Suprapubic skin (tissue), 4 donors: Measurements from ENCODE around the gene MARCKSL1. TPM values are rescaled to one million over a fixed set of nuclear protein-coding genes. Genes with fewer than 3 reads are reported as not detected.

ENCODE experiments used
- DNase-seq, 2 donors: peaks; one replicate each; pipeline ENCODE4 v3.0.0-alpha.2; 2019; ENCODE audit warnings: low spot score in 2 of 2
- H3K27ac ChIP-seq: fragments of 200-600 bp; sonication (generic); one replicate; pipeline ENCODE4 v1.5.1; 2019
- H3K27me3 ChIP-seq: fragments of 200-600 bp; sonication (generic); one replicate; pipeline ENCODE4 v1.5.1; 2019
- H3K36me3 ChIP-seq: fragments of 200-600 bp; sonication (generic); one replicate; pipeline ENCODE4 v1.5.1; 2019
- H3K4me1 ChIP-seq: fragments of 200-600 bp; sonication (generic); one replicate; pipeline ENCODE4 v1.5.1; 2019
- H3K4me3 ChIP-seq: fragments of 200-600 bp; sonication (generic); one replicate; pipeline ENCODE4 v1.5.1; 2019; ENCODE audit warnings: mild to moderate bottlenecking
- H3K9me3 ChIP-seq: fragments of 200-600 bp; sonication (generic); one replicate; pipeline ENCODE4 v1.5.1; 2019
- CTCF ChIP-seq, 2 donors: fragments of 200-600 bp in 1 of 2; fragments of 450-650 bp in 1 of 2; sonication (generic) in 1 of 2; IDR thresholded peaks; one replicate each; pipeline ENCODE4 v1.5.1; 2016 to 2019; ENCODE audit warnings: antibody characterized with exemption in 2 of 2, mild to moderate bottlenecking in 1 of 2, moderate library complexity in 1 of 2
- EP300 ChIP-seq: sonication (generic); formaldehyde crosslinking; IDR thresholded peaks from one replicate; pipeline ENCODE4 v1.6.1; 2017; ENCODE audit warnings: antibody characterized with exemption
- POLR2A ChIP-seq, 2 donors: fragments of 450-650 bp; IDR thresholded peaks; one replicate each; pipeline ENCODE4 v1.6.1; 2017; ENCODE audit warnings: antibody characterized with exemption in 2 of 2, mild to moderate bottlenecking in 2 of 2, moderate library complexity in 2 of 2
- POLR2AphosphoS5 ChIP-seq, 3 donors: sonication (generic); formaldehyde crosslinking; IDR thresholded peaks; one replicate each; pipeline ENCODE4 v1.6.1; 2017; ENCODE audit warnings: antibody characterized with exemption in 3 of 3
- WGBS: methylation state at CpG from one replicate; pipeline ENCODE4 v1.1.5; 2018; 5-methylcytosine and 5-hydroxymethylcytosine counted together
- total RNA-seq, 4 donors: library from RNA; depleted of rRNA; stranded (reverse); fragments of >200 nt; gene quantifications; one replicate each; pipeline ENCODE4 v1.1.0, GENCODE V29; 2016

Gene MARCKSL1
- total RNA-seq, 4 donors from 2014 or later, result 12.8 to 25.1 (median 19.3) TPM

GRCh38 chr1:32352239-32352745 is 16.3 kb upstream of the MARCKSL1 start:
- no peak for DNase-seq
- no peaks in the 10 kb centered on the region for H3K9me3 ChIP-seq
- peak overlapping the region; percentile 66 for H3K4me3 ChIP-seq
- TF ChIP-seq POLR2AphosphoS5 (IDR thresholded peaks at IDR 0.05) (no peak), EP300 (no peak), CTCF (IDR thresholded peaks at IDR 0.05) (no peak), POLR2A (IDR thresholded peaks at IDR 0.05) (no peak)
- H3K36me3 ChIP-seq, result no peaks in the 10 kb centered on the region
- H3K27me3 ChIP-seq, result no peaks in the 10 kb centered on the region
- peak overlapping the region; percentile 87 for H3K27ac ChIP-seq
- 52% methylated on average over 8 of the region's 8 CpGs for WGBS
- H3K4me1 ChIP-seq, result peaks cover 42% of the 10 kb centered on the region

GRCh38 chr1:32351399-32352238 is 15.6 kb upstream of the MARCKSL1 start:
- Histone ChIP-seq H3K9me3 (no peaks in the 10 kb centered on the region), H3K27me3 (no peaks in the 10 kb centered on the region), H3K27ac (peak overlapping the region; percentile 87), H3K4me1 (peaks cover 42% of the 10 kb centered on the region), H3K36me3 (no peaks in the 10 kb centered on the region), H3K4me3 (peak overlapping the region; percentile 66)
- TF ChIP-seq CTCF (IDR thresholded peaks at IDR 0.05) (no peak), POLR2A (IDR thresholded peaks at IDR 0.05) (peak in 1 of 2 donors; percentile 74), EP300 (no peak), POLR2AphosphoS5 (IDR thresholded peaks at IDR 0.05) (peak in 2 of 3 donors; percentile 21 to 81)
- DNase-seq, result peak; percentile 97 to 98
- WGBS, result 3% methylated on average over 28 of the region's 75 CpGs

- Histone ChIP-seq H3K4me1 (peaks cover 42% of the 10 kb centered on the region), H3K36me3 (no peaks in the 10 kb centered on the region)
- DNase-seq, result peak; percentile 88 to 89
Measured at GRCh38 chr1:32350785-32351398, 14.9 kb upstream of the MARCKSL1 start.

GRCh38 chr1:32349211-32349708 is 13.2 kb upstream of the MARCKSL1 start:
- H3K27me3 ChIP-seq, result no peaks in the 10 kb centered on the region

More at GRCh38 chr1:32350785-32351398, 14.9 kb upstream of the MARCKSL1 start:
- peak overlapping the region; percentile 87 for H3K27ac ChIP-seq
- H3K4me3 ChIP-seq, result peak overlapping the region; percentile 66
- no peaks in the 10 kb centered on the region for H3K9me3 ChIP-seq
- H3K27me3 ChIP-seq, result no peaks in the 10 kb centered on the region
- TF ChIP-seq CTCF (IDR thresholded peaks at IDR 0.05) (peak; percentile 14 to 75), POLR2A (IDR thresholded peaks at IDR 0.05) (no peak)
- WGBS, result 28% methylated on average over 19 of the region's 28 CpGs

More at GRCh38 chr1:32349211-32349708, 13.2 kb upstream of the MARCKSL1 start:
- TF ChIP-seq POLR2A (IDR thresholded peaks at IDR 0.05), result no peak
- TF ChIP-seq CTCF (IDR thresholded peaks at IDR 0.05), result no peak
- no peak for TF ChIP-seq EP300
- no peak for TF ChIP-seq POLR2AphosphoS5 (IDR thresholded peaks at IDR 0.05)
- Histone ChIP-seq H3K4me3 (no peak overlapping the region), H3K4me1 (peaks cover 41% of the 10 kb centered on the region), H3K27ac (no peak overlapping the region), H3K36me3 (no peaks in the 10 kb centered on the region), H3K9me3 (no peaks in the 10 kb centered on the region)
- no peak for DNase-seq
- 40% methylated on average over 3 of the region's 8 CpGs for WGBS
